Hematopoietic multipotent progenitor cell treated with erythropoietin and hydrocortisone succinate and interleukin-3 and kit ligand, for 6 days (in vitro differentiated cells): Measurements from ENCODE around the gene DNAH7.
"Not testable (repeated sequence)": the region's sequence is repeated elsewhere in the genome, so short reads cannot be mapped to it uniquely, and the experiment has no call there.

Source experiments
- DNase-seq: peaks from one replicate; pipeline ENCODE4 v3.0.0-alpha.2; 2015

Gene DNAH7

DNA sequence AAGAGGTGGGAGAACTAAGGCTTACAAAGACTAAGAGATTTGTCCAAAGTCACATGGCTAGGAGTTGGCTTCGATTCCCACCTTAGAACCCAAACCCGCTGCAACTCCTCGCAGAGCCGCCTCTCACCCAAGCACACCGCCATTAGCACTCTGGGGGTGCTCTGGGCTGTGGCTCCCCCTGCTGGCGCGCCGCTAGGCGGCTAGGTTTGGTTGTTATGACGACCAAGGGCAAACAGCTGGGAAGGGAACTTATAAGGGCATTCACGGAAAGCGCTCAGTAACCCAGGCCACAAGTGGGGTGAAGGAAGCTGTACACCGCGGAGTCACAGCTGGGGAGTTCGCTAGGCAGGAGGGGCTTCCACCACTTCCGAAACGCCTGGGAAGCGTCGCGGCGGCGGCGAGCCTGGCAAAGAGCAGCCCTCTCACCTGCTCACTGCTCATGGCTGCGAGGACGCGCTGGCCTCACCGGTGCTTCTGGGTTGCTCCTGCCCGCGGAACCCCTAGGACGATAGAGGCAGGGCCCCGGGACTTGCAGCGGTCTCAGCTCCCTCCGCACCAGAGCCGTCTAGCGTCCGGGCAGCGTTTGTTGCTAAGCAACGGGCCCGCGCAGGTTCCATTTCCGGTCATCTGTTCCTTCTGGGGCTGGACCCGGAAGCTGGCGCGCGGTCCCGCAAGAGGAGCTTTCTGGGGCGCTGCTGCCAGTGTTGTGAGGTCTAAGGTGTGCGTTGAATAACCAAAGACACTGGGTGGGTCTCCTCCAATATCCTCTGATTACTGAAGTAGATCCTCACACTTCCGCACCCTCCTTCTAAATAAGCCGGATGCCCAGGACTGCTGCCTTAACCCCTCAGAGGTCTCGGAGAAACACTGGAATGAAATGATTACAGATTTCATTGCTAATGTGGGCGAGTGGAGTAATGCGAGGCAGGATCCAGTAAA, at the start of gene DNAH7:
DNAH7 (minus strand) TSS at position 567 of the 939 bp plus-strand sequence; CDS start at position 441, 126 bp downstream.
- peak; percentile 90 for DNase-seq

- no peak for DNase-seq
Measured at GRCh38 chr2:196117214-196117705, 48.6 kb upstream of the DNAH7 start.

- DNase-seq: no peak
Measured at GRCh38 chr2:196113061-196113974, 44.7 kb upstream of the DNAH7 start.

GRCh38 chr2:196112418-196113034, 43.9 kb upstream of the DNAH7 start:
- no peak for DNase-seq

DNA sequence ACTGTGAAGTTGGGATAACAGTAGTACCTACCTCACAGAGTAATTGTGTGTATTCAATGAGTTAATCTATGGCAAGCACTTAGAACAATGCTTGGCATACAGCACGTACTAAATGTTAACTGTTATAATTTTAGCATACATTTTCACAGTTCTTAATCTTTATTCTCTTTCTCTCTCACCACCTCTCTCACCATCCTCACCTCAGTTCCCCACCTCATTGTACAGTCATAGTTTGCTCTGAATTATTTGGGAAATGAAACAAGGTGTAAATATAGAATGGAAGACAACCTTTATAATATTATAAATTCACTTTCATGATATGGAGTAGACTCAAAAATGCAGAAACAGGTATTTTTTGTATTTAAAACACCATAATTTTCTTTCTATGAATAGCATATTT, 40.0 kb upstream of the DNAH7 start:
- DNase-seq: no peak

DNA sequence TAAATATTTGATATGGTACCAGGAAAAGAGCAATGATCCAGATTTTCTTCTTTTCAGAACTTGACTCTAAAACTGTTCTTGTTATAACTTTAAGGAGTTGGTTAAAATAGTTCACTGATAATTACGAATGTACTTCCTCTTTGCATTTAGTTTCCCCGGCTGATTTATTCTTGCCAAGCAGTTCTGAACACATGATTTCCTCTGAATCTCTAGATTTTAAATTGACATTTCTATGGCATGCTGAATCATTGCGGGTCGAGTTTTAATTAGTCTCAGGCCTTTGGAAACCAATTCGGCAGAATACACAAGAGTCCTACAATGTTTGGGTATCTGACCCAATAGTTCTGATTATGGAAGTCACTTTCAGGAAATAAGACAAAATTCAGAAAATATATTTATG, 37.3 kb upstream of the DNAH7 start:
- peak; percentile 63 for DNase-seq

GRCh38 chr2:196104066-196104465, 35.4 kb upstream of the DNAH7 start:
- no peak for DNase-seq

- DNase-seq: no peak
Measured at GRCh38 chr2:196103626-196104025, 35.0 kb upstream of the DNAH7 start.

DNA sequence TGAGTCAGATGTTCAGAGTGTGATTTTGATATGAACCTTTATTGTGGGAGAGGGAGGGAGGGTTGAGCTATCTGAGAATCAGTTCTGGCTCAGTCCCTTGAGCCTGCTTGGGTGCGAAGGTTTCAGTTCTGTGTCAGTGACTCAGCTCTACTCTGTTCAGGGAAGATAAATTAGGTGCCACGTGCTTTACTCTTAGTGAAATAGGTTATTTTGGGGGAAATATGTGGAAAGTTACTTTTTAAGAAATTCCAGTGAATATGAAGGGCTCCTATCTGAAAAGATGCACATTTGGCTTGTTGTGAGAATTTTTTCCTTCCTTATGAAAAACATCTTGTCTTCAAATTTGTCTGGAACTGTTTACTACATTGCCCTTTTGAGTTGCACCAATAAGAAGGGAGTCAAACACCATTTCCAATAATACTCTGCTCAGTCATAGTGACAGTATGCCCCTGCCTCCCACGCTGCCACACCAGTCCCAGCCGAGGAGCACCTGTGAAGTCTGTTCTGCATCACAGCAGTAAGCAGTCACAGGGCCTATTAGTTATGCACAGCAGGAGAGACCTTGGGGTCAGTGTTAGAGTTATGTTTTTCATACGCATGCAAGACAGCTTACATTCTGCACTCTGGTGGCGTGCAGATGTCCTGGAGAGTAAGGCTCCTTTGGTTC, 32.8 kb upstream of the DNAH7 start:
- DNase-seq: peak; percentile 87

DNA sequence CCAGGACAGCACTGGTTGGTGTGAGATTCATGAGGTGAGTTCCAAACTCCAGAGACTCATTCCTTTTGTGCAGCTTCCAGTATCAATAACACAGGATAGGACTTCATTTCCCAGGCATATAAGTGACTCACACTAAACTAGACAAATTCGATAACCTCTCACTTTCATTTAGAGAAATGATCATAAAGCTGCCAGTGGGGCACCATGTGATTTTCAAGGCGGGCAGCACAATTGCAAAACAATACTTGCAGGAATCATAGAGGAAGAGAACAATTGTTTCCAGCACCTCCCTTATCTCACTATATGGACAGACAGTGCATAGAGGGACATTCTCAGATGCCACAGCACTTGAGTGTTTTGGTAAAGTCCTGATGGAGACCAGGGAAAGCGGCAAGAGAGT, 31.3 kb upstream of the DNAH7 start:
- DNase-seq: no peak

GRCh38 chr2:196097864-196098660, 29.4 kb upstream of the DNAH7 start:
- no peak for DNase-seq

- no peak for DNase-seq
Measured at GRCh38 chr2:196096982-196097745, 28.5 kb upstream of the DNAH7 start.

GRCh38 chr2:196096264-196096663, 27.6 kb upstream of the DNAH7 start:
- no peak for DNase-seq

GRCh38 chr2:196089448-196089847, 20.8 kb upstream of the DNAH7 start:
- DNase-seq: not testable (repeated sequence)

GRCh38 chr2:196088203-196088602, 19.6 kb upstream of the DNAH7 start:
- DNase-seq: peak; percentile 16

GRCh38 chr2:196086517-196087368, 18.1 kb upstream of the DNAH7 start:
- no peak for DNase-seq

- DNase-seq: no peak
Measured at GRCh38 chr2:196083601-196084000, 15.0 kb upstream of the DNAH7 start.

DNA sequence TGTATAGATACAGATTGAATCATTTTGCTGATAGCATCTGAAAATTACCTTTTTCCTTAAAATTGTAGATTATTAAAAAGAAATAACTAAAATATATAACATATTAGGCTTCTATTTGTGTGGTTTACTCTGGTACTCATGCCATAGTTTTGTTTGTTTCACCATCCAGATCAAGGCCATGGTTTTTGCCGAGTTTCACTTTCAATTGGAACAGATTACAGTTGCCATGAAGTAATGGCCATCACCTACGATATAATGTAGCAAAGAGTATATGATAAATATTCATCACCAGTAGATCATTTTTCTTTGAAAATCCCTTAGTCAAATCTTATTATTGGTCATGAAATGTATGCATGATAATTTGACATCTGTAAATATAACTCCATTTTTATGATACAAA, 11.9 kb upstream of the DNAH7 start:
- DNase-seq: no peak

DNA sequence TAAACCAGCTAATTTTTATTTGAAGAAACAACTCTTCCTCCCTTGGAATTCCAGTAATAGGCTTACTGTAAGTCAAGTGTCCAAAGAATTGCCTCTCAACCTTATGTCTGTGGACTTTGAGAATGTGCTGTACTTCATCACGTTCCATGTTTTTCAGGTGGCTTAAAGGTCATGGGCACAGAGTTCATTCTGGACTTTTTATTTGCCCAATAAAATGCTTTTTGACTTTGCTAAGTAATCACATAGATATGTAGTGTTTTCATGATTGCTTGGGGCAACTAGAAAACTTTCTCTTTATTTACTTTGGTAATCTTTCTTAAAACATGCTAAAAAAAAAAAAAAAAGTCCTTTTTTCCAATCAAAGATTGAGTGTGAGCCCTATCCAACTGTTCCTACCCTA, 10.4 kb upstream of the DNAH7 start:
- DNase-seq: no peak

DNA sequence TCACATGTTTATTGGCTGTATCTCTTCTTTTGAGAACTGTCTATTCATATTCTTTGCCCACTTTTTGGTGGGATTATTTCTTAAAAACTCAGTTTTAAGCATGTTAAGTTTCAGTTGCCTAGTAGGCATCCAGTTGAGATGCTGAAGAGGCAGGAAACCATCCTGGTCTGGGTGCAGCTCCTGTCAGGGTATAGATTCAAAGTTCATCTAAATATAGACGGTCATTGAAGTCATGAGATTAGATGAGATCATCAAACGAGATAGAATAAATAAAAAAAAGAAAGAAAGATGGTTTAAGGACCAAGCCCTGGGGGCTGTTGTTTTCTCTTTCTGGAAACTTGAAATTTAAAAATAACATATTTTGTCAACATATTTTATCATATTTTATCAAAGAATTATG, 9.2 kb upstream of the DNAH7 start:
- DNase-seq: no peak
